ENCODE measurements around the gene VPS4B.
"Not testable (repeated sequence)": the region's sequence is repeated elsewhere in the genome, so short reads cannot be mapped to it uniquely, and the experiment has no call there.

The VPS4B gene

DNA sequence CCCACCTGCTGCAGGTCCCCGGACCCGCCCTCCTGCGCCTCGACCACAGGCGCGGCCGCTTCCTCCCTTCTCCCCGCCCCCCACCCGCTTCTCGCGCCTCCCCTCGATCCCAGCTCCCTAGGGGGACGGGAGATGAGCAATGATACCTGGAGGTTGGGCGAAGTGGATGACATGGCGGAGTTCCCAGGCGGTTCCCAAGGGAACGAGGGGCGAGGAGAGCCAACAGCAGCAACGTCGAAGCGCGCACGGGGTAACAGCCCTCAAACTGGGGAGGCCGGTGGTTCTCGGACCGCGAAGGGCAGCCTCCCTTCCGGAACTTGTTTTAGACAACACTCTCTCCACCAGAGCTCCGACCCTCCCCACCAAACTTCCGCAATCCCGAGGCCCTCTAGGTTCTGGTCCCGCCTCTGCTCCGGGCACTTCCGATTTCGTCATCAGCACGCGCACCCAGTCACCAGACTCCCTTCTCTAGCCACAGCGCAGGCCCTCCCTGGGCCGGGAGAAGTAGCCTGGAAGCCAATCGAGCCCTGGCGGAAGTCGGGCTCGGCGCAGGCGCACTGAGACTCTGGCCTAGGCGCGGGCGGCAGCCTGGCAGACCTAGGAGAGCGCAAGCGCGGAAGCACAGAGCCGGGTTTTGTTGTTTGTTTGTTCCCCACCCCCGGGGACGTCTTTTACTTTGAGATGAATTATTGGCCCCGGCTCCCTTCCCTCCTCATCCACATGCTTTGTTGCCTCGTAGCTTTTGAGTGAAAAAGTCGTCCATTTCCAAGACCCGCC lies at the start of gene VPS4B:
TSS of gene VPS4B (minus strand) at position 390 of the 777 bp plus-strand sequence. CDS start at position 173, 217 bp downstream.
- H3K4me3 ChIP-seq: peak within 1 kb of the TSS; percentile 66 to 95 (median 84)
- peak within 1 kb of the TSS; percentile 60 to 99 (median 97) for H3K27ac ChIP-seq

DNA sequence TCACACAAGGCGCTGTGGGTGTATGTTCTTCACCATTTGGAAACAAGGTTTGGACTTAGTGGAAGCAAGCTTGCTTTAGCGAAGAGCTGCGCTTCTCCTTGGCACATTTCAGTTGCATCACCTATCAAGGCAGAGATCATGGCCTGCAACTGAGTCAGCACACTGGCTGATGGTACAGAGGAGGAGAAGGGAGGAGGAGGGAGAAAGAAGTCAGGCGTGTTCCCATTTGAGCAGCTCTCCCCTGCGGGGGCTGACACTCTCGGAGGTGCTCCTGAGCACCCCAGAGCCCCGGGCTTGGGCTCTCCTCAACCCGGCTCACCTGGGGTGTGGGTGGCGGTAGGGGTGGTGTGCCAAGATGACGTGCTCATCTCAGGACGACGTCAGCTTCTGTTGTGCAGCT lies 48.5 kb upstream of the VPS4B start:
- H3K4me3 ChIP-seq: no peak overlapping the region
- peak overlapping the region in 12 of 21 experiments; percentile 7 to 84 (median 74) for H3K27ac ChIP-seq

GRCh38 chr18:63468575-63468974 lies 46.3 kb upstream of the VPS4B start:
- no peak overlapping the region for H3K4me3 ChIP-seq
- H3K27ac ChIP-seq: no peak overlapping the region

DNA sequence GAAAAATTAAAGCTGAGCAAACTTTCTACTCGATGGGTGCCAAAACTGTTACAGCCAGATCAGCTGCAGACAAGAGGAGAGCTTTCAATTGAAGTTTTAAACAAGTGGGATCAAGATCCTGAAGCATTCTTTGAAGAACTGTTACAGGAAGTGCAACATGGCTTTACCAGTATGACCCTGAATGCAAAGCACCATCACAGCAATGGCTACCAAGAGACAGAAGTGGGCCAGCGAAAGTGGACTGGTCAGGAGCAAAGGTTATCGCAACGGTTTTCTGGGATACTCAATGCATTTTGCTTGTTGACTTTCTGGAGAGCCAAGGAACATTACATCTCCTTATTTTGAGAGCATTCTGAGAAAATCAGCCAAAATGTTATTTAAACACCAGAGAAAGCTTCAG lies 45.4 kb upstream of the VPS4B start:
- no peak overlapping the region for H3K27ac ChIP-seq
- no peak overlapping the region for H3K4me3 ChIP-seq

- Histone ChIP-seq H3K4me3 (no peak overlapping the region), H3K27ac (no peak overlapping the region)
Observed at GRCh38 chr18:63465059-63465458, 42.8 kb upstream of the VPS4B start.

GRCh38 chr18:63464434-63464833 lies 42.2 kb upstream of the VPS4B start:
- Histone ChIP-seq H3K4me3 (no peak overlapping the region), H3K27ac (no peak overlapping the region)

DNA sequence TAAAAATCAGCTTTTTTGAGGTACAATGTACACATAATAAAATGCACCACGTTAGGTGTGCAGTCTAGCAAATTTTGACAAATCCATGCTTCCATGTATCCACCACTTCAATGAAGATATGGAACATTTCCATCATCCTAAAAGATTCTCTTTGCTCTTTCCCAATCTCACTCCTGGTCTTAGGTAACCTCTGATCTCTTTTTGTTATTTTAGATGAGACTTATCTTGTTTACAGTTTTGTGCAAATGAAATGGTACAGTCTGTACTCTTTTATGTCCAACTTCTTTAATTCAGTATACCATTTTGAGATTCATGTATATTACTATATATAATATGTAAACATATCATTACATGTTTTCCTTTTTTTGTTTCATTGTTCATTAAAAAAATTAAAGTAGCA lies 38.1 kb upstream of the VPS4B start:
- Histone ChIP-seq H3K4me3 (no peak overlapping the region), H3K27ac (no peak overlapping the region)

GRCh38 chr18:63457977-63458376 lies 35.7 kb upstream of the VPS4B start:
- no peak overlapping the region for H3K27ac ChIP-seq
- H3K4me3 ChIP-seq: no peak overlapping the region

- peak overlapping the region in 11 of 21 experiments; percentile 3 to 74 (median 53) for H3K27ac ChIP-seq
- H3K4me3 ChIP-seq: no peak overlapping the region
Observed at GRCh38 chr18:63454497-63454896, 32.2 kb upstream of the VPS4B start.

DNA sequence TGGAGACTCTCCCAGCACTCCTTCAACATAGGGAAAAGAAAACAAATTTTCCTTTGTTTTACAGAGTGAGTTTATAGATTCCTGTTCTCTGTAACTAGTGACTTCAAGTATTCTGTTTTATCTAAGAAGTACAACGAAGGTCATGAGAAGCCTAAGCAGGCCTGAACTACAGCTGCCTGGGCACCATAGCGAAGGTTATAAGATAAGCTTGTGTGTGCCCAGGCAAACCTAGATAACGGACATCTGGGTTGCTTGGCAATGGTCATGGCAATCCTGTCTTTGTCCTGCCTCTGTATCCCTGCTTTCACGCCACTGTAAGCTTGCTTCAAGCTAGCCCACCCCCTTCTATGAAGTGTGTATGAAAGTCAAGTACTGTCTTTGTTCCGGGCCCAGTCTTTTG lies 30.5 kb upstream of the VPS4B start:
- peak overlapping the region in 2 of 21 experiments; percentile 20 to 51 for H3K27ac ChIP-seq
- H3K4me3 ChIP-seq: not testable (repeated sequence)

DNA sequence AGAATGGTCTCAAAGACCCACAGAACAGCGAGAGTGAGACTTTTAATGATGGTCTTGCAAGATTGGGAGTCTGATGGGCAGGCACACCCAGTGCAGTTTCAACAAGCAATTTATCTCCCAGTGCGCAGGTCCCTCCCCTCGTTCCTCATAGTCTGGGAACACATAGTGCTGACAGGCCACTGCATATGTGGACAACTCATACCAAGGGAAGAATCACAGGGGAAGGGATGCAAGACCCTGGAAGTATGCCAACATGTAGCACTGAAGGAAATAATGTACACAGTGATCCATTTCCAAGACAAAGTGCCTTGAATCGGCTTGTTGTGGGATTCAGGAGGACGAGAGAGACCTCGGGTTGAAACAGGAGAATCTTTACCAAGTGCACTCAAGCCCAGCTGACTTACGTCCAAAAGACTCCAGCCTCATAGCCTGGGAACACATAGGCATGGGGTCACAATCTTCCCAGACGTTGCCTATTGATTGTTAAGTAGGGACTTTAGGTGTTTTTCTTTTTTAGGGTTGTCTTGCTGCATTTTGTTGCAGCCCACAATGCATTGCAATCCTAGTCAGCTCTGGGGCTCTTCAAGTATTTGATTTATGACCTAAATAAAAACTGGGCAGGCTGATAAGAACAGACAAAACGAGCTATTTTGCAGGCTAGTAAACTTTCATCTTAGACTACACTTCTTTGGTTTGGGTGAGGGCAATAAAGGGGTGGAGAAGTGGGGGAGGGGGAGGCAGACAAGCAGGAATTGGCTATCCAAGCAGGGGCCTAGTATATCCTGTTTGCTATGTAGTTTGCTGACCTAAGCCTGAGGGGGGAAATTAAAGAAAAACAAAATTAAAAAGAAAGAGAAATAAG lies 29.8 kb upstream of the VPS4B start:
- H3K27ac ChIP-seq: peak overlapping the region in 3 of 21 experiments; percentile 2 to 51 (median 20)
- H3K4me3 ChIP-seq: no peak overlapping the region

DNA sequence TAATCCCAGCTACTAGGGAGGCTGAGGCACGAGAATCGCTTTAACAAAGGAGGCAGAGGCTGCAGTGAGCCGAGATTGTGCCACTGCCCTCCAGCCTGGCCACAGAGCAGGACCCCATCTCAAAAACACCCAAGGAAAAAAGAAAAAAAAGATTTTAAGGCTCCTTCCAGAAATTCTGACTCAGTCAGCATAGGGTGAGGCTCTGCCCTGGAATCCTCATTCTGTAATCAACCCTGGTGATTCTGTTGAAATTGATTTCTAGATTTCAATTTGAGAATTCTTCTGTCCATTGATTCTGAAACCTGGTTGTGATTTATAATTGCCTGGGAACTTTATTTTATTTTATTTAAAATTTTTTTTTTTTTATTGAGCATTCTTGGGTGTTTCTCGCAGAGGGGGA lies 27.1 kb upstream of the VPS4B start:
- Histone ChIP-seq H3K27ac (no peak overlapping the region), H3K4me3 (no peak overlapping the region)

DNA sequence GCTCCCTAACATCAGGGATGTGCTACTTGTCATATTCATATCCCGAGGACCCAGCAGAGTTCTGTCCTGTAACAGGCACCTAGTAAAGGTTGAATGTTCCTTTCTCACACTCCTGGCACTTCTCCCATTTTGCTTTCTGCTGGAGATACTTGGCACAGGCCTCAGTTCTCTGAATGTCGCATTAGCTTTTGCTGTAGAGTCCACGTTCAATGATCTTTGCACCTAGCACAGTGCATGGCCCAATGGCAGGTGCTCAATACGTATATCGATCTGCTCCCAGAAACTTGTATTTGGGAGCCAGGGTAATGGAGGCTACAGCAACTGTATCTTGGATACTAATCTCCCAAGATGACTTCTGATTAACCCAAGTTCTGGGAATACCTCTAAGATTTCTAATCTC lies 24.8 kb upstream of the VPS4B start:
- no peak overlapping the region for H3K4me3 ChIP-seq
- no peak overlapping the region for H3K27ac ChIP-seq

DNA sequence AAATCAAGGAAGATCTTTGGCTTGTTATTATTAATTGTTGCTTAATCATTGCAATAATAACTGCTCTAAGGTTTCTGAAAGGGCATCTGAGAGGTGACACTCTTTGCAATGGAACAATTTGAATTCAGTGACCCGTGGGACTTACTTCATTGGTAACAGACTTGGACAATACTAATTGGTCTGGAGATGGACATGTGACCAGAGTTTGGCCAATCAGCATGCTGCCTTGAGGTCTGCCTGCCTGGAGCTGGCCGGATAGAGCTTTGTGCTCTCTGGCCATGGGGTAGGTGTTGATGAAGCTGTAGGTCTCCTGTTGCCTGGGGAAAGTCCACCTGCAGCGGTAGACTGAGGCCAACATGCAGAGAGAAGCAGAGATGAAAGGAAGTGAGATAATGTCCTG lies 24.0 kb upstream of the VPS4B start:
- peak overlapping the region in 1 of 21 experiments; percentile 46 for H3K27ac ChIP-seq

DNA sequence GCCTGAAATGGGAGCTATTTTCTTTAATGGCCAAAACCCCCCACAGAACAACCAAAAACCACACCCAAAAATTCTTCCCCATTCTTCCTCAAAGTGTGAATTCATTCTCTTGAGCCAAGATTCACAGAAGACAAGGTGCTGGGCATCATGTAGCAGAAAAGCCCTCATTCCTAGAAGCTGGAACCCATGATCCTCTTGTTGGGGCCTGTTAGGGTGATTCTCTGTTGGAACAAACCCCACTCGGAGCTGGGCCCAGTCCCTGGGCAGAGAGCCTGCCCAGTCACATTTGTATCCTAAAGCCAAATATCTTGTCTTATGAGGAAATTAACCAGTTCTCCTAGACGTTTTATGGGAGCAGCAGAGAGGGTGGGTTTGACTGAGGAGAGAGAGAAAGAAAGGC lies 22.8 kb upstream of the VPS4B start:
- no peak overlapping the region for H3K4me3 ChIP-seq
- peak overlapping the region in 19 of 21 experiments; percentile 18 to 87 (median 71) for H3K27ac ChIP-seq

More for the DNA sequence above, 24.0 kb upstream of the VPS4B start:
- H3K4me3 ChIP-seq: no peak overlapping the region

GRCh38 chr18:63444580-63444979 lies 22.3 kb upstream of the VPS4B start:
- H3K27ac ChIP-seq: peak overlapping the region in 20 of 21 experiments; percentile 18 to 87 (median 72)

GRCh38 chr18:63443829-63444228 lies 21.6 kb upstream of the VPS4B start:
- no peak overlapping the region for H3K4me3 ChIP-seq
- H3K27ac ChIP-seq: peak overlapping the region in 19 of 21 experiments; percentile 34 to 87 (median 72)

More at GRCh38 chr18:63444580-63444979, 22.3 kb upstream of the VPS4B start:
- no peak overlapping the region for H3K4me3 ChIP-seq

- H3K27ac ChIP-seq: peak overlapping the region in 2 of 21 experiments; percentile 36 to 39
- H3K4me3 ChIP-seq: no peak overlapping the region
Observed at GRCh38 chr18:63440881-63441280, 18.6 kb upstream of the VPS4B start.

DNA sequence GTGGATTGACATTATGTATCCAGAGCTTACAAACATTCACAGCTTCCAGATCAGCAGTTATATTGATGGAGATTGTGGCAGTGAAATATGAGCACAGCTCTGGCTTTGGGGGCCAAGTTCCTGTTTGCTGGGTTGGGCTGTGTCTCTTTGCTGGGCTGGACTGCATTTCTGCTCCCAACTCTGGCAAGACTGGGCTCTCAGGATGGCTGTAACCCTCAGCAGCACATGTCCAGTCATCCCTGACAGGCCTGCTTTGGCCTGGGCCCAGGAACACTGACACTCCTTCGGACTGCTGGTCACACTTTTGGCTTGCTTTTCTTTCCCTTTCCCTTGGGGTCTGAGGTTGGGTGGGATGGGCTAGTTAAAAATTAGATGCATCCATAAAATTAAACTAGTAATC lies 17.9 kb upstream of the VPS4B start:
- Histone ChIP-seq H3K4me3 (no peak overlapping the region), H3K27ac (peak overlapping the region in 3 of 21 experiments; percentile 33 to 39 (median 36))

- no peak overlapping the region for H3K27ac ChIP-seq
Observed at GRCh38 chr18:63439334-63439733, 17.1 kb upstream of the VPS4B start.

GRCh38 chr18:63438181-63438580 lies 15.9 kb upstream of the VPS4B start:
- H3K4me3 ChIP-seq: no peak overlapping the region
- peak overlapping the region in 1 of 21 experiments; percentile 7 for H3K27ac ChIP-seq

More at GRCh38 chr18:63439334-63439733, 17.1 kb upstream of the VPS4B start:
- H3K4me3 ChIP-seq: no peak overlapping the region

All from skin epidermis (tissue), 12 donors.